ENCODE measurements around the gene ANKIB1. TPM values are rescaled to one million over a fixed set of nuclear protein-coding genes. Genes with fewer than 3 reads are reported as not detected.

ANKIB1 gene
- total RNA-seq, 4 donors from 2014 or later: 11.5 to 24.2 (median 12.5) TPM

GRCh38 chr7:92412745-92413144 lies 167.0 kb downstream of the ANKIB1 start:
- intact Hi-C loops (cut with DNase I; ENCODE audit: low total_unique reads): no loop called here
- Histone ChIP-seq H3K4me1 (no peaks in the 10 kb centered on the region), H3K4me3 (no peak overlapping the region), H3K36me3 (no peaks in the 10 kb centered on the region), H3K27me3 (no peaks in the 10 kb centered on the region), H3K9me3 (no peaks in the 10 kb centered on the region), H3K27ac (no peak overlapping the region)
- ATAC-seq (no peak), DNase-seq (no peak)
- TF ChIP-seq POLR2A (IDR thresholded peaks at IDR 0.05) (no peak), CTCF (IDR thresholded peaks at IDR 0.05 in 4 of 5, conservative IDR thresholded peaks at IDR 0.05 in 1 of 5) (no peak)
- in situ Hi-C loops (cut with MboI; ENCODE audit: low sequenced_read_pairs in 4 of 4): no loop called here

- H3K4me1 ChIP-seq: no peaks in the 10 kb centered on the region
- intact Hi-C loops (cut with DNase I; ENCODE audit: low total_unique reads): no loop called here
- in situ Hi-C loops (cut with MboI; ENCODE audit: low sequenced_read_pairs in 4 of 4): no loop called here
- DNase-seq (no peak), ATAC-seq (no peak)
- H3K4me3 ChIP-seq: no peak overlapping the region
- TF ChIP-seq POLR2A (IDR thresholded peaks at IDR 0.05): no peak
- no peak for TF ChIP-seq CTCF (IDR thresholded peaks at IDR 0.05 in 4 of 5, conservative IDR thresholded peaks at IDR 0.05 in 1 of 5)
- H3K27ac ChIP-seq: no peak overlapping the region
- H3K27me3 ChIP-seq: no peaks in the 10 kb centered on the region
- no peaks in the 10 kb centered on the region for H3K36me3 ChIP-seq
- H3K9me3 ChIP-seq: no peaks in the 10 kb centered on the region
These were observed 167.8 kb downstream of the ANKIB1 start for GRCh38 chr7:92413550-92413949.

- H3K36me3 ChIP-seq: no peaks in the 10 kb centered on the region
- intact Hi-C loops (cut with DNase I; ENCODE audit: low total_unique reads) (no loop called here), in situ Hi-C loops (cut with MboI; ENCODE audit: low sequenced_read_pairs in 4 of 4) (no loop called here)
- H3K9me3 ChIP-seq: no peaks in the 10 kb centered on the region
- TF ChIP-seq CTCF (IDR thresholded peaks at IDR 0.05 in 4 of 5, conservative IDR thresholded peaks at IDR 0.05 in 1 of 5) (no peak), POLR2A (IDR thresholded peaks at IDR 0.05) (no peak)
- ATAC-seq (no peak), DNase-seq (no peak)
- no peak overlapping the region for H3K4me3 ChIP-seq
- H3K27me3 ChIP-seq: no peaks in the 10 kb centered on the region
- no peaks in the 10 kb centered on the region for H3K4me1 ChIP-seq
- H3K27ac ChIP-seq: no peak overlapping the region
These were observed 169.5 kb downstream of the ANKIB1 start for GRCh38 chr7:92415225-92415624.

- no peaks in the 10 kb centered on the region for H3K27me3 ChIP-seq
- ATAC-seq (no peak), DNase-seq (no peak)
- no peaks in the 10 kb centered on the region for H3K9me3 ChIP-seq
- no peaks in the 10 kb centered on the region for H3K4me1 ChIP-seq
- no peak for TF ChIP-seq CTCF (IDR thresholded peaks at IDR 0.05 in 4 of 5, conservative IDR thresholded peaks at IDR 0.05 in 1 of 5)
- no peak for TF ChIP-seq POLR2A (IDR thresholded peaks at IDR 0.05)
- H3K27ac ChIP-seq: no peak overlapping the region
- intact Hi-C loops (cut with DNase I; ENCODE audit: low total_unique reads): no loop called here
- H3K36me3 ChIP-seq: no peaks in the 10 kb centered on the region
- H3K4me3 ChIP-seq: no peak overlapping the region
- in situ Hi-C loops (cut with MboI; ENCODE audit: low sequenced_read_pairs in 4 of 4): no loop called here
These were observed 172.1 kb downstream of the ANKIB1 start for GRCh38 chr7:92417913-92418312.
